K562 (cell line): ENCODE data around the gene SENP3. TPM values are rescaled to one million over a fixed set of nuclear protein-coding genes. Genes with fewer than 3 reads are reported as not detected.

ENCODE experiments used
- CCNT2 ChIP-seq: IDR thresholded peaks from 2 replicates; pipeline ENCODE4 v1.6.1; 2011; ENCODE audit warnings: borderline replicate concordance, low read depth, mild to moderate bottlenecking, moderate library complexity, mixed read lengths, low read length; ENCODE audit not compliant: insufficient read length; ENCODE audit errors: extremely low read depth
- CLOCK ChIP-seq: fragments of 250-450 bp; sonication (Bioruptor Pico); IDR thresholded peaks from 2 replicates; pipeline ENCODE4 v1.4.0; 2020; ENCODE audit warnings: mild to moderate bottlenecking, moderate library complexity, borderline replicate concordance
- EP300 ChIP-seq: IDR thresholded peaks from 2 replicates; pipeline ENCODE4 v1.6.1; 2012; ENCODE audit warnings: low read length, improper control_type of control experiment
- HIVEP1 ChIP-seq: fragments of 250-450 bp; sonication (Bioruptor Pico); IDR thresholded peaks from 2 replicates; pipeline ENCODE4 v1.4.0; 2020; ENCODE audit warnings: mild to moderate bottlenecking
- HNRNPL ChIP-seq: fragments of 200-400 bp; formaldehyde crosslinking; IDR thresholded peaks from 2 replicates; pipeline ENCODE4 v1.6.1; 2017; ENCODE audit warnings: low read depth, mild to moderate bottlenecking, low read length
- LEF1 ChIP-seq: fragments of 450-650 bp; IDR thresholded peaks from 2 replicates; pipeline ENCODE4 v1.6.1; 2016; ENCODE audit warnings: mild to moderate bottlenecking
- NONO ChIP-seq, 2 experiments: fragments of 200-400 bp in 1 of 2; fragments of 450-650 bp in 1 of 2; formaldehyde crosslinking in 1 of 2; IDR thresholded peaks; 2 replicates each; pipeline ENCODE4 v1.6.1; 2017; ENCODE audit warnings: low read depth in 2 of 2, mild to moderate bottlenecking in 2 of 2, moderate library complexity in 2 of 2, low read length in 1 of 2
- NUFIP1 ChIP-seq: fragments of 450-650 bp; IDR thresholded peaks from 2 replicates; pipeline ENCODE4 v1.6.1; 2018; ENCODE audit not compliant: partially characterized antibody
- PHF8 ChIP-seq: fragments of 200-600 bp; sonication (generic); IDR thresholded peaks from 2 replicates; pipeline ENCODE4 v1.6.1; 2012; ENCODE audit warnings: mixed run types, mild to moderate bottlenecking, inconsistent platforms, low read length, moderate library complexity, borderline replicate concordance
- POLR2AphosphoS5 ChIP-seq: IDR thresholded peaks from 2 replicates; pipeline ENCODE4 v1.6.1; 2011; ENCODE audit warnings: mild to moderate bottlenecking, low read depth, low read length, moderate library complexity; ENCODE audit not compliant: control insufficient read depth, insufficient read depth
- PTBP1 ChIP-seq: fragments of 200-400 bp; formaldehyde crosslinking; IDR thresholded peaks from 2 replicates; pipeline ENCODE4 v1.6.1; 2017; ENCODE audit warnings: low read depth, low read length
- SMARCB1 ChIP-seq: IDR thresholded peaks from 2 replicates; pipeline ENCODE4 v1.6.1; 2011; ENCODE audit warnings: improper control_type of control experiment, low read depth; ENCODE audit not compliant: insufficient read length
- SMARCE1 ChIP-seq: fragments of 450-650 bp; IDR thresholded peaks from 2 replicates; pipeline ENCODE4 v1.7.1; 2016; ENCODE audit warnings: mild to moderate bottlenecking
- SRSF7 ChIP-seq: fragments of 200-400 bp; formaldehyde crosslinking; optimal IDR thresholded peaks from 2 replicates; pipeline ENCODE3; 2017; ENCODE audit warnings: mild to moderate bottlenecking, low read depth, low read length
- TAF1 ChIP-seq: IDR thresholded peaks from 2 replicates; pipeline ENCODE4 v1.6.1; 2011; ENCODE audit warnings: mild to moderate bottlenecking, low read length, moderate library complexity; ENCODE audit not compliant: insufficient read depth, control insufficient read depth, severe bottlenecking; ENCODE audit errors: extremely low read depth
- TAF7 ChIP-seq: fragments of 450-650 bp; IDR thresholded peaks from 2 replicates; pipeline ENCODE4 v1.6.1; 2016; ENCODE audit warnings: missing genetic modification characterization, missing compliant biosample characterization
- TFE3 ChIP-seq: fragments of 450-650 bp; formaldehyde crosslinking; IDR thresholded peaks from 2 replicates; pipeline ENCODE4 v1.4.0; 2020; ENCODE audit warnings: mild to moderate bottlenecking, mixed read lengths
- THAP7 ChIP-seq: fragments of 250-450 bp; sonication (Bioruptor Pico); IDR thresholded peaks from 2 replicates; pipeline ENCODE4 v1.5.0; 2021
- TRIM24 ChIP-seq, 2 experiments: fragments of 450-650 bp; IDR thresholded peaks; 2 replicates each; pipeline ENCODE4 v1.6.1; 2016
- VEZF1 ChIP-seq: fragments of 200-800 bp; sonication (Bioruptor generic); IDR thresholded peaks from 2 replicates; pipeline ENCODE4 v1.6.1; 2017; ENCODE audit warnings: missing genetic modification characterization, missing compliant biosample characterization
- ZKSCAN3 ChIP-seq: fragments of 250-450 bp; sonication (Bioruptor Pico); IDR thresholded peaks from 2 replicates; pipeline ENCODE4 v1.4.0; 2020
- ZNF311 ChIP-seq: fragments of 250-450 bp; sonication (Bioruptor Pico); IDR thresholded peaks from 2 replicates; pipeline ENCODE4 v1.4.0; 2020; ENCODE audit warnings: mild to moderate bottlenecking, moderate library complexity
- polyA plus RNA-seq, 8 experiments: library from polyadenylated mRNA; depleted of rRNA in 4 of 8; stranded (reverse) in 5 of 8; unstranded in 3 of 8; fragments of >200 nt; fragmentation: Nextera tagmentation in 2 of 8; fragmentation: Illumina TruSeq in 1 of 8; extraction: Ambion mirVana in 2 of 8; extraction: Trizol in 1 of 8; gene quantifications; 2 replicates each; pipeline versions ENCODE4 v1.2.1 to v1.2.3, GENCODE V29; 2011 to 2014; ENCODE audit warnings: inconsistent platforms in 1 of 8, missing spikeins in 1 of 8
- total RNA-seq, 7 experiments: library from RNA; depleted of rRNA in 6 of 7; stranded (reverse); fragments of >200 nt in 6 of 7; fragmentation: Illumina TruSeq in 2 of 7; extraction: Trizol in 2 of 7; gene quantifications; 2 replicates each; pipeline versions ENCODE4 v1.2.1 to v1.2.3, GENCODE V29; 2011 to 2021; ENCODE audit warnings: low replicate concordance in 1 of 7

SENP3 gene
- total and polyA plus RNA-seq, 9 of the 15 experiments (the other 6 are each of a cell fraction or from before 2014, with no cell fraction given) = 0.63 to 102 (median 78.8) TPM

- TF ChIP-seq NONO (IDR thresholded peaks at IDR 0.05; ENCODE audit: low read depth in 2 of 2, low read length in 1 of 2) (no peak), ZNF311 (CRISPR knock-in tag) (no peak), PTBP1 (no peak), TAF1 (peak; percentile 17), SRSF7 (no peak), EP300 (peak; percentile 14; the same call in 1 of the 2 replicates), HNRNPL (no peak), LEF1 (no peak), PHF8 (peak; percentile 37; the same call in 1 of the 2 replicates), TFE3 (no peak), NUFIP1 (no peak), TAF7 (tag) (no peak), HIVEP1 (CRISPR knock-in tag) (no peak), ZKSCAN3 (CRISPR knock-in tag) (no peak), POLR2AphosphoS5 (0 out of 2 replicates have a peak, but pooled peaks have one; percentile 46), THAP7 (CRISPR knock-in tag) (no peak), VEZF1 (CRISPR knock-in tag) (peak; percentile 72), CLOCK (CRISPR knock-in tag) (no peak), SMARCB1 (no peak), CCNT2 (peak; percentile 35), TRIM24 (IDR thresholded peaks at IDR 0.05) (peak in 1 of 2 experiments; percentile 41; a peak in 1 of 4 replicates), SMARCE1 (no peak)
Measured at GRCh38 chr17:7548585-7549400, 12.9 kb upstream of the SENP3 start, which contains the start of gene TNFSF12 (continued).
